ENCODE measurements around the gene UNK. TPM values are rescaled to one million over a fixed set of nuclear protein-coding genes. Genes with fewer than 3 reads are reported as not detected.

Gene UNK
- total and polyA plus RNA-seq, 9 of the 15 experiments (the other 6 are each of a cell fraction or from before 2014, with no cell fraction given), result 12.8 to 38.6 (median 24.8) TPM

- TF ChIP-seq TFAP4 (CRISPR knock-in tag; IDR thresholded peaks at IDR 0.05; ENCODE audit: borderline replicate concordance), result peak; percentile 70
- no peak for TF ChIP-seq TCF15 (CRISPR knock-in tag; IDR thresholded peaks at IDR 0.05)
- TF ChIP-seq WHSC1 (IDR thresholded peaks at IDR 0.05; ENCODE audit: low read length), result no peak
- no peak for TF ChIP-seq FOXJ2 (tag; IDR thresholded peaks at IDR 0.05)
- no peak for TF ChIP-seq HDGF (IDR thresholded peaks at IDR 0.05)
- peak in 1 of 2 experiments; percentile 15; a peak in 1 of 4 replicates for TF ChIP-seq MLLT1 (IDR thresholded peaks at IDR 0.05)
- TF ChIP-seq TSHZ1 (CRISPR knock-in tag; IDR thresholded peaks at IDR 0.05), result no peak
- no peak for TF ChIP-seq SAFB2 (IDR thresholded peaks at IDR 0.05; ENCODE audit: borderline replicate concordance, low read depth, low read length, severe bottlenecking)
- no peak for TF ChIP-seq KLF6 (CRISPR knock-in tag; IDR thresholded peaks at IDR 0.05; ENCODE audit: borderline replicate concordance)
- no peak for TF ChIP-seq ZNF77 (CRISPR knock-in tag; IDR thresholded peaks at IDR 0.05)
- TF ChIP-seq LARP7 (IDR thresholded peaks at IDR 0.05), result no peak
- no peak for TF ChIP-seq RBM17 (IDR thresholded peaks at IDR 0.05; ENCODE audit: borderline replicate concordance, low read depth, low read length)
- TF ChIP-seq CTCF (IDR thresholded peaks at IDR 0.05 in 2 of 3, conservative IDR thresholded peaks at IDR 0.05 in 1 of 3; ENCODE audit: insufficient read depth in 2 of 3, low read depth in 1 of 3, low read length in 3 of 3), result no peak
- TF ChIP-seq E2F8 (IDR thresholded peaks at IDR 0.05; ENCODE audit: low read depth, partially characterized antibody), result no peak
- no peak for TF ChIP-seq ELK1 (CRISPR knock-in tag; IDR thresholded peaks at IDR 0.05)
Observed at GRCh38 chr17:75774991-75775668, 9.5 kb upstream of the UNK start (continued).
